ENCODE measurements around the gene CAMSAP1. TPM values are rescaled to one million over a fixed set of nuclear protein-coding genes. Genes with fewer than 3 reads are reported as not detected.

Gene CAMSAP1
- total RNA-seq: 22.5 and 23.1 TPM in 2 replicates

DNA sequence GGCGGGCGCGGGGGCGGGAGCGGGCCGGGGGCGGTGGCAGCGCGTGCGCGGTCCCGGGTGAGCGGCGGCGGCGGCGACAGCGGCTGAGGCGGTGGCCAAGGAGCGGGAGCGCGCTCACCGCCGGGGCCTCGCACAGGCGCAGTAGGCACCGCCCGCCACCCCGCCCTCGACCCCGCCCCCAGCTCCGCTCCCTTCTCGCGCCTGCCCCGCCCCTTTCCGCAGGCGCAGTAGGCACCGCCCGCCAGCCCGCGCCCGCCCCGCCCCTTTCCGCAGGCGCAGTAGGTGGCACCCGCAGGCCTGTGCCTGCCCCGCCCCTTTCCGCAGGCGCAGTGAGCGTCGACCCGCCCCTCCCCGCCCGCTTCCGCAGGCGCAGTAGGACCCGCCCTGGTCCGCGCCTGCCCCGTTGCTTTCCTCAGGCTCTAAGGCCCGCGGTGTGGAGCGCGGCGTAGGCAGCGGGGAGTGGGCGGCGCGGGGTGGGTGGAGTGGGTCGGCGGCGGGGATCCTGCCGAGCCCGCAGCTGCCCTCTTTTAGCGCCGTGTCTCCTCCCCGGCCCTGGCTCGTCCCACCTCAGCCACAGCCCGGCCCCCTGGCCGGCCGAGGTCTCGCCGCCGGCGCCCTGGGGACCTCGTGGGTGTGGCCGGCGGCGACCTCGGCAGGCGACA is at the start of gene CAMSAP1:
TSS of gene CAMSAP1 (minus strand) at position 116 of the 662 bp plus-strand sequence. CDS start 387 bp downstream, outside the sequence.

Other genes with a start within 250 kb of the CAMSAP1 start
- gene LCN9, start 244.2 kb downstream of the CAMSAP1 start, total RNA-seq: not detected in 2 replicates
- not detected in 2 replicates for gene SOHLH1, start 208.1 kb downstream of the CAMSAP1 start, total RNA-seq
- not detected in 2 replicates for gene KCNT1, start 205.4 kb downstream of the CAMSAP1 start, total RNA-seq
- gene UBAC1, start 53.8 kb upstream of the CAMSAP1 start, total RNA-seq: 31.5 TPM in 2 replicates
- gene NACC2, start 187.7 kb upstream of the CAMSAP1 start, total RNA-seq: 19.3 and 23.0 TPM in 2 replicates
- gene TMEM250, start 211.3 kb upstream of the CAMSAP1 start, total RNA-seq: 49.4 and 59.1 TPM in 2 replicates

All from uterine smooth muscle cell (primary cell).